H1 (cell line): ENCODE results near the gene ABCA9.

ENCODE experiments used
- CHD1 ChIP-seq: IDR thresholded peaks from 2 replicates; pipeline ENCODE4 v1.6.1; 2012; ENCODE audit warnings: low read depth, low read length, improper control_type of control experiment
- EZH2 ChIP-seq: fragments of 200-600 bp; sonication (generic); IDR thresholded peaks from 2 replicates; pipeline ENCODE4 v1.7.1; 2012; ENCODE audit warnings: low read depth, mild to moderate bottlenecking, moderate library complexity, low read length, inconsistent platforms; ENCODE audit not compliant: severe bottlenecking
- MAFK ChIP-seq: IDR thresholded peaks from 2 replicates; pipeline ENCODE4 v1.6.1; 2012; ENCODE audit warnings: low read depth, mild to moderate bottlenecking, improper control_type of control experiment, low read length
- POLR2A ChIP-seq, 2 experiments: IDR thresholded peaks; 1 replicate in 1 of 2; 2 replicates in 1 of 2; pipeline ENCODE4 v1.6.1; 2011; ENCODE audit warnings: low read depth in 2 of 2, low read length in 2 of 2, mild to moderate bottlenecking in 2 of 2; ENCODE audit errors: control extremely low read depth in 1 of 2
- SRF ChIP-seq: IDR thresholded peaks from 2 replicates; pipeline ENCODE4 v1.6.1; 2011; ENCODE audit warnings: mild to moderate bottlenecking, low read depth, low read length, moderate library complexity

- TF ChIP-seq POLR2A (IDR thresholded peaks at IDR 0.05; ENCODE audit: control extremely low read depth in 1 of 2, low read depth in 2 of 2, low read length in 2 of 2) (no peak), EZH2 (no peak), MAFK (no peak), CHD1 (no peak), SRF (no peak)
These were observed 106.4 kb downstream of the ABCA9 start for GRCh38 chr17:68954146-68954896.
